K562 (cell line): ENCODE measurements around the gene NDUFAF4. TPM values are rescaled to one million over a fixed set of nuclear protein-coding genes. Genes with fewer than 3 reads are reported as not detected.

Source experiments
- ARID3B ChIP-seq: fragments of 250-450 bp; sonication (Bioruptor Pico); IDR thresholded peaks from 2 replicates; pipeline ENCODE4 v1.4.0; 2020; ENCODE audit warnings: borderline replicate concordance
- ATF4 ChIP-seq: fragments of 450-650 bp; formaldehyde crosslinking; IDR thresholded peaks from 2 replicates; pipeline ENCODE4 v1.4.0; 2022; ENCODE audit warnings: mild to moderate bottlenecking, moderate library complexity
- BCL6 ChIP-seq: fragments of 250-450 bp; sonication (Bioruptor Pico); IDR thresholded peaks from 2 replicates; pipeline ENCODE4 v1.4.0; 2020
- EGR1 ChIP-seq: fragments of 450-650 bp; conservative IDR thresholded peaks from 2 replicates; pipeline ENCODE4 v1.6.1; 2017; ENCODE audit warnings: mild to moderate bottlenecking
- FUS ChIP-seq: fragments of 200-400 bp; formaldehyde crosslinking; optimal IDR thresholded peaks from 2 replicates; pipeline ENCODE3; 2017; ENCODE audit warnings: low read depth, low read length
- HDAC8 ChIP-seq: fragments of 450-650 bp; IDR thresholded peaks from 2 replicates; pipeline ENCODE4 v1.6.1; 2016; ENCODE audit warnings: mild to moderate bottlenecking, missing genetic modification characterization, moderate library complexity, missing compliant biosample characterization
- NONO ChIP-seq, 2 experiments: fragments of 200-400 bp in 1 of 2; fragments of 450-650 bp in 1 of 2; formaldehyde crosslinking in 1 of 2; IDR thresholded peaks; 2 replicates each; pipeline ENCODE4 v1.6.1; 2017; ENCODE audit warnings: low read depth in 2 of 2, mild to moderate bottlenecking in 2 of 2, moderate library complexity in 2 of 2, low read length in 1 of 2
- PHTF2 ChIP-seq: fragments of 250-450 bp; sonication (Bioruptor Pico); IDR thresholded peaks from 2 replicates; pipeline ENCODE4 v1.5.0; 2021; ENCODE audit warnings: mild to moderate bottlenecking
- RBM34 ChIP-seq: fragments of 200-400 bp; formaldehyde crosslinking; IDR thresholded peaks from 2 replicates; pipeline ENCODE4 v1.6.1; 2018; ENCODE audit warnings: low read length, borderline replicate concordance; ENCODE audit not compliant: insufficient read depth
- ZBTB7A ChIP-seq: IDR thresholded peaks from 2 replicates; pipeline ENCODE4 v1.6.1; 2011; ENCODE audit warnings: low read depth, mild to moderate bottlenecking, low read length, moderate library complexity, borderline replicate concordance; ENCODE audit not compliant: control insufficient read depth
- ZNF12 ChIP-seq: sonication (generic); formaldehyde crosslinking; IDR thresholded peaks from 2 replicates; pipeline ENCODE4 v1.4.0; 2020; ENCODE audit warnings: mild to moderate bottlenecking, missing genetic modification reagents
- ZNF431 ChIP-seq: sonication (generic); formaldehyde crosslinking; IDR thresholded peaks from 2 replicates; pipeline ENCODE4 v1.8.0; 2022; ENCODE audit warnings: mild to moderate bottlenecking, missing genetic modification reagents
- polyA plus RNA-seq, 8 experiments: library from polyadenylated mRNA; depleted of rRNA in 4 of 8; stranded (reverse) in 5 of 8; unstranded in 3 of 8; fragments of >200 nt; fragmentation: Nextera tagmentation in 2 of 8; fragmentation: Illumina TruSeq in 1 of 8; extraction: Ambion mirVana in 2 of 8; extraction: Trizol in 1 of 8; gene quantifications; 2 replicates each; pipeline versions ENCODE4 v1.2.1 to v1.2.3, GENCODE V29; 2011 to 2014; ENCODE audit warnings: inconsistent platforms in 1 of 8, missing spikeins in 1 of 8
- total RNA-seq, 7 experiments: library from RNA; depleted of rRNA in 6 of 7; stranded (reverse); fragments of >200 nt in 6 of 7; fragmentation: Illumina TruSeq in 2 of 7; extraction: Trizol in 2 of 7; gene quantifications; 2 replicates each; pipeline versions ENCODE4 v1.2.1 to v1.2.3, GENCODE V29; 2011 to 2021; ENCODE audit warnings: low replicate concordance in 1 of 7
- TF ChIP-seq, protein P1 (sequence below): fragments of 450-650 bp; conservative IDR thresholded peaks from 2 replicates; pipeline ENCODE4 v1.6.1; 2016; ENCODE audit warnings: missing genetic modification characterization, low read depth, mild to moderate bottlenecking, missing compliant biosample characterization, moderate library complexity
- TF ChIP-seq, protein P2 (sequence below): fragments of 450-650 bp; IDR thresholded peaks from 2 replicates; pipeline ENCODE4 v1.6.1; 2016; ENCODE audit warnings: low read depth

Gene NDUFAF4
- total and polyA plus RNA-seq, 9 of the 15 experiments (the other 6 are each of a cell fraction or from before 2014, with no cell fraction given) = 45.0 to 418 (median 136) TPM

- TF ChIP-seq ATF4 (CRISPR knock-in tag) = peak; percentile 45; the same call in 1 of the 2 replicates
- TF ChIP-seq FUS = no peak
- no peak for TF ChIP-seq HDAC8
- no peak for TF ChIP-seq BCL6
- TF ChIP-seq ZNF12 (CRISPR knock-in tag) = no peak
- no peak for TF ChIP-seq ZNF431 (CRISPR knock-in tag)
- TF ChIP-seq, protein P1, sequence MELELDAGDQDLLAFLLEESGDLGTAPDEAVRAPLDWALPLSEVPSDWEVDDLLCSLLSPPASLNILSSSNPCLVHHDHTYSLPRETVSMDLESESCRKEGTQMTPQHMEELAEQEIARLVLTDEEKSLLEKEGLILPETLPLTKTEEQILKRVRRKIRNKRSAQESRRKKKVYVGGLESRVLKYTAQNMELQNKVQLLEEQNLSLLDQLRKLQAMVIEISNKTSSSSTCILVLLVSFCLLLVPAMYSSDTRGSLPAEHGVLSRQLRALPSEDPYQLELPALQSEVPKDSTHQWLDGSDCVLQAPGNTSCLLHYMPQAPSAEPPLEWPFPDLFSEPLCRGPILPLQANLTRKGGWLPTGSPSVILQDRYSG = no peak
- no peak for TF ChIP-seq ARID3B (CRISPR knock-in tag)
- TF ChIP-seq NONO (IDR thresholded peaks at IDR 0.05; ENCODE audit: low read depth in 2 of 2, low read length in 1 of 2) = no peak
- TF ChIP-seq ZBTB7A = no peak
- no peak for TF ChIP-seq PHTF2 (CRISPR knock-in tag)
- no peak for TF ChIP-seq RBM34
- peak; percentile 48 for TF ChIP-seq EGR1
- TF ChIP-seq, protein P2, sequence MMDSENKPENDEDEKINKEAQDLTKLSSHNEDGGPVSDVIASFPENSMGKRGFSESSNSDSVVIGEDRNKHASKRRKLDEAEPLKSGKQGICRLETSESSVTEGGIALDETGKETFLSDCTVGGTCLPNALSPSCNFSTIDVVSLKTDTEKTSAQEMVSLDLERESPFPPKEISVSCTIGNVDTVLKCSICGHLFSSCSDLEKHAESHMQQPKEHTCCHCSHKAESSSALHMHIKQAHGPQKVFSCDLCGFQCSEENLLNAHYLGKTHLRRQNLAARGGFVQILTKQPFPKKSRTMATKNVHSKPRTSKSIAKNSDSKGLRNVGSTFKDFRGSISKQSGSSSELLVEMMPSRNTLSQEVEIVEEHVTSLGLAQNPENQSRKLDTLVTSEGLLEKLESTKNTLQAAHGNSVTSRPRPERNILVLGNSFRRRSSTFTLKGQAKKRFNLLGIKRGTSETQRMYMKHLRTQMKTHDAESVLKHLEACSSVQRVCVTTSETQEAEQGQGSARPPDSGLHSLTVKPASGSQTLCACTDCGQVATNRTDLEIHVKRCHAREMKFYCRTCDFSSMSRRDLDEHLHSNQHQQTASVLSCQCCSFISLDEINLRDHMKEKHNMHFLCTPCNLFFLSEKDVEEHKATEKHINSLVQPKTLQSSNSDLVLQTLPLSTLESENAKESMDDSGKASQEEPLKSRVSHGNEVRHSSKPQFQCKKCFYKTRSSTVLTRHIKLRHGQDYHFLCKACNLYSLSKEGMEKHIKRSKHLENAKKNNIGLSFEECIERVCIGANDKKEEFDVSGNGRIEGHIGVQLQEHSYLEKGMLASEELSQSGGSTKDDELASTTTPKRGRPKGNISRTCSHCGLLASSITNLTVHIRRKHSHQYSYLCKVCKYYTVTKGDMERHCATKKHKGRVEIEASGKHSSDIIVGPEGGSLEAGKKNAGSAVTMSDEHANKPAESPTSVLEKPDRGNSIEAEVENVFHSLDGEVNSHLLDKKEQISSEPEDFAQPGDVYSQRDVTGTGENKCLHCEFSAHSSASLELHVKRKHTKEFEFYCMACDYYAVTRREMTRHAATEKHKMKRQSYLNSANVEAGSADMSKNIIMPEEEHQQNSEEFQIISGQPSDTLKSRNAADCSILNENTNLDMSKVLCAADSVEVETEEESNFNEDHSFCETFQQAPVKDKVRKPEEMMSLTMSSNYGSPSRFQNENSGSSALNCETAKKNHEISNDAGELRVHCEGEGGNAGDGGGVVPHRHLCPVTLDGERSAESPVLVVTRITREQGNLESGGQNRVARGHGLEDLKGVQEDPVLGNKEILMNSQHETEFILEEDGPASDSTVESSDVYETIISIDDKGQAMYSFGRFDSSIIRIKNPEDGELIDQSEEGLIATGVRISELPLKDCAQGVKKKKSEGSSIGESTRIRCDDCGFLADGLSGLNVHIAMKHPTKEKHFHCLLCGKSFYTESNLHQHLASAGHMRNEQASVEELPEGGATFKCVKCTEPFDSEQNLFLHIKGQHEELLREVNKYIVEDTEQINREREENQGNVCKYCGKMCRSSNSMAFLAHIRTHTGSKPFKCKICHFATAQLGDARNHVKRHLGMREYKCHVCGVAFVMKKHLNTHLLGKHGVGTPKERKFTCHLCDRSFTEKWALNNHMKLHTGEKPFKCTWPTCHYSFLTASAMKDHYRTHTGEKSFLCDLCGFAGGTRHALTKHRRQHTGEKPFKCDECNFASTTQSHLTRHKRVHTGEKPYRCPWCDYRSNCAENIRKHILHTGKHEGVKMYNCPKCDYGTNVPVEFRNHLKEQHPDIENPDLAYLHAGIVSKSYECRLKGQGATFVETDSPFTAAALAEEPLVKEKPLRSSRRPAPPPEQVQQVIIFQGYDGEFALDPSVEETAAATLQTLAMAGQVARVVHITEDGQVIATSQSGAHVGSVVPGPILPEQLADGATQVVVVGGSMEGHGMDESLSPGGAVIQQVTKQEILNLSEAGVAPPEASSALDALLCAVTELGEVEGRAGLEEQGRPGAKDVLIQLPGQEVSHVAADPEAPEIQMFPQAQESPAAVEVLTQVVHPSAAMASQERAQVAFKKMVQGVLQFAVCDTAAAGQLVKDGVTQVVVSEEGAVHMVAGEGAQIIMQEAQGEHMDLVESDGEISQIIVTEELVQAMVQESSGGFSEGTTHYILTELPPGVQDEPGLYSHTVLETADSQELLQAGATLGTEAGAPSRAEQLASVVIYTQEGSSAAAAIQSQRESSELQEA = no peak
These were observed 28.7 kb upstream of the NDUFAF4 start (continued) for GRCh38 chr6:96926425-96926824.
